GM19328 (cell line): ENCODE data around the gene SERTAD3.
"Not testable (repeated sequence)": the region's sequence is repeated elsewhere in the genome, so short reads cannot be mapped to it uniquely, and the experiment has no call there.

Experiments
- ATAC-seq: cut with Tn5 transposase; IDR thresholded peaks from one replicate; pipeline ENCODE4 v1.9.1; 2021; ENCODE audit warnings: mild to moderate bottlenecking, moderate library complexity; ENCODE audit not compliant: unreplicated experiment

SERTAD3 gene

DNA sequence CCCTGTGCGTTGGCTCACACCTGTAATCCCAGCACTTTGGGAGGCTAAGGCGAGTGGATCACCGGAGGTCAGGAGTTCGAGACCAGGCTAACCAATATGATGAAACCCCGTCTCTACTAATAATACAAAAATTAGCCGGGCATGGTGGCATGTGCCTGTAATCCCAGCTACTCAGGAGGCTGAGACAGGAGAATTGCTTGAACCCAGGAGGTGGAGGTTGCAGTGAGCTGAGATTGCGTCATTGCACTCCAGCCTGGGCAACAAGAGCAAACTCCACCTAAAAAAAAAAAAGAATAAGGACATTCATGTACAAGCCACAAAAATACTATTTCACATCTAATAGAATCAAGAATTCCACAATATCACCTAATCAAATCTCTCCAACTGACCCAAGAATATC is 15.9 kb downstream of the SERTAD3 start:
- ATAC-seq, result not testable (repeated sequence)

DNA sequence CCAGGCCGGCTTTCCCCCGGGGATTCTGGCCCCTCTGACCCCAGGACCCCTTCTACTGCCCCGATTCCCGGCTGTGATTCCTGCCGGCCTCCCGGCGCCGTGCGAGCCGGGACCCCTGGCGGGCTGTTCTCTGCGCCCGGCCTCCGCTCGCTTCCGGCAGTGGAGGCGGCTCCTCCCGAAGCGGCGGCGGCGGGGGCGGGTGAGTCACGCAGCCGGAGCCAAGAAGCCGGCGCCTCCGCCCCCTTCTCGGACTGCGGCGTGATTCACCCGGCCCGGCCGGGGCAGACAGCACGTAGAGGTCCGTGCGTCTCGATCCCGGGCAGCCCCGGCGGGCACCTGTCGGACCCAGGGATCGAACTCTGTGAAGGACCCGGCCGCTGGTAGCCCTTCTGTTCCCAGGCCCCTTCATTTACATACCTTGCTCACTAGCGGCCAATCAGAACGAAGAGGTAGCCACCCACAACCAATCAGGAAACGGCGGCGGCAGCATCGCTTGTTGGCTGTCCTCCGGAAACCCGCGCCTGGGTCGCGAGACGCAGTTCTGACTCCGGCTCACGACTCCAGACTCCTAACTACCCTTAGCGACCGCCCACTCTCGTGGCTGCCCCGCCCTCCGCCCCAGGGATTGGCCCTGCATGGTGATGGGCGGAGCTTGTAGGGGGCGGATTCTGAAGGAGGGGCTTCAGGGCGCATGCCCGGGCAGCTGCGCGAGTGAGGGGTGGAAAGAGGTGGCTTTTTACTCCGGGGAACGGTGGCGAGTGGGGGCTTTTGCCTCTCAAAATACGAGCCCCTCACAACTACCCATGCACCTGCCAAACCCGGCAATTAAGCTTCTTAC is 18.5 kb downstream of the SERTAD3 start, which contains the start of gene SERTAD1:
Gene SERTAD1 (minus strand): TSS at position 543 of the 838 bp plus-strand sequence. CDS start 2,446 bp downstream, outside the sequence.
- ATAC-seq, result peak; percentile 82

DNA sequence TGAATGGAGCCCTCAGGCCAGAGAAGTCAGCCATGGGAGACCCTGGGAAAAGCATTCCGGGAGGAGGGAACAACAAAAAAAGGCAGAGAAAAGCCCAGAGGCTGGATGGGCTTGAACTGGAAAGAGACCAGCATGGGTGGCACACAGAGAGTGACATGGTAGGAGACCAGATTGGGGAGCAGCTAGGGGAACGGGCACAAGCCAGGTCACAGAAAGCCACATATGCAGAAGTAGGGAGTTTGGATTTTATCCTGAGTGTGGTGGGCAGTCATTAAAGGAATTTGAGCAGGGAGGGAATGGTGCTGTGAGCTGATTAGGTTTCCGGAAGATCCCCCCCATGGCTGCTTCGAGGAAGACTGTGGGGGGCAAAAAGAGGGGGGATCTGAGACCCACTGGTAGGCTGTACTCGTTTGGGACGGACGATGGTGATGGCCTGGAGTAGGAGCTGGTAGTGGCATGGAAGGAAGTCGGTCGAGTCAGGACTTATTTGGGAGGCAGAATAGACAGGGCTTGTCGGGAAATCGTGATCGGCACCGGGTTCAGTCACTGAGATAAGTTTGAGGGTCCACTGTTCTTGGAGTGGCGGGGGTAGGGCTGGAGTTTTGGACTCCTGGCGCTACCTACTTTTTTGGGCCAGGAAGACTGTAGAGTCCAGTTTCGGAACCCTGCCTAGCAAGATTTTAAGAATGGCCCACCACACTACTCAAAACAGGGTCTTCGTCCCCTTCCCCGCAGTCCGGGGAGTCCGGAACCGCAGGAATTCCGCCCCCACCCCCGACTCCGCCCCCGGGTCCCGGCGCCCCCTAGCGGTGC is 19.3 kb downstream of the SERTAD3 start:
- no peak for ATAC-seq

DNA sequence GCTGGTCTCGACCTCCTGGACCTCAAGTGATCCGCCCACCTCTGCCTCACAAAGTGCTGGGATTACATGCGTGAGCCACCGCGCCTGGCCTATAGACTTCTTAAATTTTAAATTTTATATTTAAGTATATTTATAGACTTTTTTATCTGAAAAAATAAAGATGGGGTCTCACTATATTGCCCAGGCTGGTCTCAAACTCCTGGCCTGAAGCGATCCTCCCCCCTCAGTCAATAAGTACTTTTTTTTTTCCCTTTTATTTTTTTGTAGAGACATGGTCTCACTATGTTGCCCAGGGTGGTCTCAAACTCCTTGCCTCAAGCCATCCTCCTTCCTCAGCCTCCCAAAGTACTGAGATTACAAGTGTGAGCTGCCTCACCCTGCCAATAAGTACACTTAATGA is 20.2 kb downstream of the SERTAD3 start:
- no peak for ATAC-seq

DNA sequence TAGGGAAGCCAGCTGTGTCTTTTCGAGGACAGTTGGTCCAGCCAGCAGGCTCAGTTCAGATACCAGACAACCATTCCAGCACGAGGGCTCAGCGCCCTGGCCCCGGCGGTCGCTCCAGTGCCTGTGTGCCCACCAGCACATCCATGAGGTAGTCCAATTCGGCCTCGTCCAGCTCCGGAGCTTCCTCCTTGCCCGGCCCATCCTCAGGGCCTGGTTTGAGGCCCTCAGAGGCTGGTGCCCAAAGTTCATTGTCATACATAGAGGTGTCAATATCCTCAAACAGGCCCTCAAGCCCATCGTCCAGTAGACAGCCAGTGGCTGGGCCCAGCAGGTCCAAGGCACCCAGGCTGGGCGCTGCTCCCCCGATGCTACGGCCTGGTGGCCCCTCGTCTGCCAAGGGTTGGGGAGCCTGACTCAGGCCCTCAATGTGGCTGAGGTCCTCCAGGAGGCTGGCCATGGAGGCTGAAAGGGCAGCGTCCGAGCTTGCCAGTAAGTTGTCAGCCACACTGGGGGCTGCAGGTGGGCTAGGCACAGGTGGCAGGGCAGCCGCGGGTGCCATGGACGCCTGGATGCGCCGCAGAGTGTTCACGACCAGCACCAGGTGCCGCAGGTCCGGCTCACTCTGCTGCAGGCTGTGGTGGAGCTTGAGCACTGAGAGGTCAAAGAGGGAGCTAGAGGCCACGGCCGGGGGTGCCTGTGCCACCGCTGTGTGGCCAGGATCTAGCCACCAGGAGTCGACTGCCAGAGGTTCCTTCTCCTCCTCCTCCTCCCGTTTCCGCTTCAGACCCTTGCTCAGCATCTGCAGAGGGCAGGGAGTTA is 21.2 kb downstream of the SERTAD3 start:
- ATAC-seq, result no peak

DNA sequence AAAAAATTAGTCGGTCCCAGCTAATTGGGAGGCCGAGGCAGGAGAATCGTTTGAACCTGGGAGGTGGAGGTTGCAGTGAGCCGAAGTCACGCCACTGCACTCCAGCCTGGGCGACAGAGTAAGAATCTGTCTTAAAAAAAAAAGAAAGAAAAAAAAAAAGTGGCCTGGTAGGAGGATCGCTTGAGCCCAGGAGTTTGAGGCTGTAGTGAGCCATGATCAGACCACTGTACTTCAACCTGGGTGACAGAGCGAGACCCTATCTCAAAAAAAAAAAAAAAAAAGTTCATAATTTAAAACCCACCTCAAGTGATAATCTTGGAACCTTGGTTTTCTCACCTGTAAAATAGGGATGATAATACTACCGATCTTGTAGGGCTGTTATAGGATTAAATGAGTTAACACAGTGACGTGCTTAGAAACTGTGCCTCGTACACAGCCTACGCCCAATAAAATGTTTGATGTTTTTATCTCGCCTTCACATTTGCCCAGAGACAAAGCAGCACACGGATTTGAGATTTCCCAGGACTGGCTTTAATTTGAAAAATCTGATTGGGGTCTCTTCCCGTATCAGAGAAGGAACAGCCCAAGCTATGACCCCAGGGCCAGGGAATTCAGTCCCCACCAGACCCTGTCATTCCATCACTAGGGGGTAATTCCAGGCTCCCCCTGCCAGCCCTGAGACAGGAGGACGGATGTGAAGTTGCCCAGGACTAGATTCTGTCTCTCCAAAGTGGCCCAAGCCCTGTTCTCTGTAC is 22.0 kb downstream of the SERTAD3 start:
- no peak for ATAC-seq

DNA sequence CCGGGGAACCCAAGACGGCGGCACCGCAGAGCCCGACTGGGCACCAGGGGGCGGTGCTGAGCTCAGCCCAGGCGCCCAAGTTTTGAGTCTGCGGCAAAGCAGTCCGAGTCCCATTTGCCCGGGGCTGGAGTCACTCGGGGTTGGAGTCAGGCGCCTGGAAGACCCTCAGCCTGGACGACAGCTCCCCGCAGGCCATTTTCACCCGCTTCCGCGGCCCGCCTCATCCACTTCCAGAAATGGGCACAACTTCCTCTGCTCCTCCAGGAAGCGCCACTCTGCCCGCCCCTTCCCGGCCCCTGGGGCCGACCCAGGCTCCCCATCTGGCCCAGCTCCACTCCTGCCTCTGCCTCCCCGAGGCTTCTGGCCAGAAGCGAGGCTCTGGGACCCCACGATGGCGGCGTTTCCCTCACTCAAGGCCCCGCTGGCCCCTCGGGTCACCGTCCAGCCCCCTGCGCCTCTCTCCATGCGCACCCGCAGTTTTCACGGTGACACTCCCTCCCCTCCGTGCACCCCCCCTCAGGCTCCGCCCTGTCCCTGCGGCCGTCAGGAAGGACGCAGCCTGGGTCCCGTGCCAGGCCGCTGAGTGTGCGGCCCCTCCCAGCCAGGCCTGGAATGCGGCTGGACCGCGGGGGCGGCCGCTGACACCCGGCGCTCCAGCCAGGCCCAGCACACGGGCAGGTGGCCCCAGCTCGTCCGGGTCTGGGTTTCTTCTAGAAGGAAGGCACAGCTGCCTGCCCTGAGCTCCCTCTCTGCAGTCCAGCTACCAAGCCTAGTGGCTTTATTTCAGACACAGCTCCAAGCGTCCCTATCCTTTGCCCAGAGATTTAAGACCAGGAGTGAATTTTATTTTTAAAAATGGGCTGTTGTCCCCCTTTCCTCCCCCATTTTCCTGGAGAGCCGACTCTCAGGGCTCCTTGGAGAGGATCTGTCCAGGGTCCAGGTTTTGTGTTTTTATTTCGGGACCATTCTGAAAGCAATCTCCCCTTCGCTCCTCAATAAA is 23.1 kb downstream of the SERTAD3 start:
- ATAC-seq, result no peak

DNA sequence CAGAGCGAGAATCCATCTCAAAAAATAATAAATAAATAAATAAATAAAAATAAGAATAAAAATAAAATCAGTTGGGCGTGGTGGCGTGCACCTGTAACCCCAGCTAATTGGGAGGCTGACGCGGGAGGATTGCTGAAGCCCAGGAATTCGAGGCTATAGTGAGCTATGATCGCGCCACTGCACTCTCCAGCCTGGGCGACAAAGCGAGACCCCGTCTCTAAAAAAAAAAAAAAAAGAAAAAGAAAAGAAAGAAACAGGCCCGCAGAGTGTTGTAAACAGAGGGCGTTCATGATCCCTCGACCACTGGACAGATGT is 23.7 kb downstream of the SERTAD3 start:
- ATAC-seq, result no peak

DNA sequence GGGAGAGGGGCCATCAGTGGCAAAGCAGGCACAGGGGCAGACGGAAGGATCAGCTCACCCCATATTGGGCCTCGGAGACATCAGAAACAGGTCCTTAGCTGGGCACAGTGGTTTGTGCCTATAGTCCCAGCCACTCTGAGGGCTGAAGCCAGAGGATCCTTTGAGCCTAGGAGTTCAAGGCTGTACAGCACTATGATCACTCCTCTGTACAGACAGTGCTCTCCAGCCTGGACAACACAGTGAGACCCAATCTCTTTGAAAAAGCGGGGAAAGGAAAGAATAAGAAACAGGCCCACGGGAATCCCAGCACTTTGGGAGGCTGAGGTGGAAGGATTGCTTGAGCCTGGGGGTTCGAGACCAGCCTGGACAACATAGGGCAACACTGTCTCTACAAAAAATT is 24.4 kb downstream of the SERTAD3 start:
- no peak for ATAC-seq

DNA sequence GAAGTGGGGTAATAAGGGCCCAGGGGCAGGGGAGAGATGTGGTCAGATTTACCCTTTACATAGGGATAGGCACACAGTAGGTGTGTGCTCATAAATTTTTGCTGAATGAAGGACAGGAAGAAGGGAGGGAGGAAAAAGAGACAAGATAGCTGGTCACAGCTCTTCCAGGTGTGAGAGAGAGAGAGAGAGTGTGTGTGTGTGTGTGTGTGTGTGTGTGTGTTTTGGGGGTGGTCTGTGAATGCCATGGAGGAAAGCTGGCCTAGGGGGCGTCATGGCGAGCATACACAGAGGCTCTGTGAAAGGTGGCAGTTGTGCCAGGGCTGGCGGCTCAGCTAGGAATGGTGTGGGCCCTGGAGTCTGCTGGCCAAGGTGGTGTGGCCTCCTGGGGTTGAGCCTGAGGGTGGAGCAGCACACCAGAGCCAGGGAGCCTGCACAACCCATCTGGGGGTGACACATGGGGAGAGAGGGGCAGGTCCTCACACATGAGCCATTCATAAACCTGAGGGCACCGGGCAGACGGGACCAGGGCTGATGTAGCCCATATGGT is 25.0 kb downstream of the SERTAD3 start:
- ATAC-seq, result no peak

DNA sequence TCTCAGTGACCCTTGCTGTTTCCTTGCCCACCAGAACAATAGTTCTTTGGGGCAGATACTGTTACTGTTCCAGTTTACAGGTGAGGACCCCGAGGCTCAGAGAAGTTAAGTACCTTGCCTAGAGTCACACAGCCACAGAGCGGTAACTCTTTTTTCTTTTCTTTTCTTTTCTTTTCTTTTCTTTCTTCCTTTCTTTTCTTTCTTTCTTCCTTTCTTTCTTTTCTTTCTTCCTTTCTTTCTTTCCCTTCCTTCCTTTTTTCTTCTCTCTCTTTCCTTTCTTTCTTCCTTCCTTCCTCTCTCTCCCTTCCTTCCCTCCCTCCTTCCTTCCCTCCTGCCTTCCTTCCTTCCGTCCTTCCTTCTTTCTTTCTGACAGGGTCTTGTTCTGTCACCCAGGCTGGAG is 26.1 kb downstream of the SERTAD3 start:
- no peak for ATAC-seq

DNA sequence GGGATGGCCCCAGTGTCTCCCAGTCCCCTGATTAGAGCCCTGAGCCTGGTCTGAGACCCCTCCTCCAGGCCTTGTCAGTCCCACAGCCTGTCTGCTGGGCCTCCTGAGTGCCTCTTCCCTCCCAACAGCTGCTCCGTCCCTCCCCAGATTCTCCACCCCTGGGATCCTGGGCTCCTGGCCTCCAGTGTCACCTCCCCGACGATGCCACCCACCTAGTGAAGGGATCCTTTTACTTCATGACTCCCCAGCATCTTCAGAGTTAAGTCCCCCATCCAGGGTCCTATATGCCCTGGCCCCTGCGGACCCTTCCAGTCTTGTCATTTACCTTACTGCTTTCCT is 26.5 kb downstream of the SERTAD3 start:
- ATAC-seq, result no peak

DNA sequence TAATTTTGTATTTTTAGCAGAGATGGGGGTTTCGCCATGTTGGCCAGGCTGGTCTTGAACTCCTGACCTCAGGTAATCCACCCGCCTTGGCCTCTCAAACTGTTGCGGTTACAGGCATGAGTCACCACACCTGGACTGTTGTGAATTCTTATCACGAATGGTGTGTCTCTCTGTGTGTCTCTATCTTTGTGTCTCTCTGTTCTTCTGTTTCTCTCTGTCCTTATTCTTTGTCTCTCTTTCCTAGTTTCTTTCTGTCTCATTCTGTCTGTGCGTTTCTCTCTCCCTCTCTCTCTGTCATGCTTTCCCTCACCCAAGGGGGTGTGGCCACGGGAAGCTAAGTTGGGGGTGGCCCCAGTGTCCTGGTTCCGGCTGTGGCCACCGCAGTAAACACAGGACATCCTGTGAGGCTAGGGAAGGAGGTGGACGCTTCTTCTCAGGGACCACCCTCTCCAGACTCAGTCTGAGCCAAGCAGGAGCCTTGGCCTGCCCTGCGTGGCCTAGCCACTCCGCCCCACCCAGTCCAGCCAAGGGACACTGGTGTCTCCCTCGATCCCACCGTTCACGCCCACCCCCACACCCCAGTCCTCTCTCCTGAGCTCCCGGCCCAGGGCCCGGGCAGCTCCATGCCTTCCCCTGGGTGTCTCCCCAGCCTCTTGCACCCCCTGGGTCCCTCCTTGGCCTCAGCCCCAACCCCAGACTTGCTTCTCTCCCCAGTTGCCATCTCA is 27.1 kb downstream of the SERTAD3 start:
- ATAC-seq, result no peak

DNA sequence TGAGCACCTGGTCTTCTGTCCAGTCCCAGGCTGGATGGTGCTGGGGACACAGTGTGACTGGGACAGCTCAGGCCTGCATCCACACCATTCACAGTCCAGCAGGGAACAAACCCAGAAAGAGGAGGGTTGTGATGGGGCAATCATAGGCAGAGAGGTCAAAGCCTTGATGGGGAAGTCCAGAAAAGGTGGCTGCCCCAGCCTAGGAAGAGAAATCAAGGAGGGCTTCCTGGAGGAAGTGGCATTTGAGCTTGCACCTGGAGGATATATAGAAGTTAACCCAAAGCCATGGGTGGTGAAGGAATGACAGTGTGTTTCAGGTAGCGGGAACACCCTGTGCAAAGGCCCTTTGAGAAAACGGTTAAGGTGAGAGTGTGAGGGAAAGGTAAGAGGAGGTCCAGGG is 28.4 kb downstream of the SERTAD3 start:
- no peak for ATAC-seq

DNA sequence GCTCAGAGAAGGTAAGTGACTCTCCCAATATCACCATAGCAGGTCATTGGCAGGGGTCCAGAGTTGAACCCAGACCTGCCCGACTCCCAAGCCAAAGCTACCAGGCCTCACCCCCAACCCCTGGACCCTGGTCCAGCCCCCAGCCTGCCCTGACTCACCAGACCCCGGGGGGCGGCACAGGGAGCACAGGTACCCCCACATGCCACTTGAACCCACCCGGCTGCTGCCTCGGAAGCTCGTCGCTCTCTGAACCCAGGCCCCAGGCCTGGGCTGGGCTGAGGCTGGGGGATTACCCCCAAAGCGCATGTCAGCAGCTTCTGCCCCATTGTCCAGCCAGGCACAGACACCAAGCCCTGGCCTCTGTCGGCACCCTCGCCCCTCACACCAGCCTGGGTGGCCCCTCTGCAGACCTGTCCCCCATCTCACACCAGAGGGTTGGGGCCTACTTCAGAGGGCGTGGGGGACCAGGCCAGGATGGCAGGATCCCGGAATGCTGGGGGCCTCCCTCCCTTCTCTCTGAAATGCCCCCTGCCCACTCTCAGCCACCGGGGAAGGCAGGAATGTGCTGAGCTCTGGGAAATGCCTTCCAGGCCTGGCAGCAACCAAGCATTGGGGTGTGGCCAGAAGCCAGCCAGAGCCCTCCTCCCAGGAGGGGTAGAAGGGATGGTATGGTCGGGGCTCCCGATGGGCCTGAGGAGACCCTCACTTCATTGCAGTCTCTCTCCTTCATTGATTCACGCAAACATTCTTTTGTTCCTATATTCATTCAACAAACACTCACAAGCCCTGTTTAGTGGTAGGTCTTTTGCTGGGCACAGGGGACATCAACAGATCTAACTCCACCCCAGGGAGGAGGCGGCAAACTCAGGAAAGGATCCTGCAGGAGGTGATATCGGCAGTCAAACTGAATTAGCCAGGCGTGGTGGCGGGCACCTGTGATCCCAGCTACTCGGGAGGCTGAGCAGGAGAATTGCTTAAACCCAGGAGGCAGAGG is 29.3 kb downstream of the SERTAD3 start:
- no peak for ATAC-seq

DNA sequence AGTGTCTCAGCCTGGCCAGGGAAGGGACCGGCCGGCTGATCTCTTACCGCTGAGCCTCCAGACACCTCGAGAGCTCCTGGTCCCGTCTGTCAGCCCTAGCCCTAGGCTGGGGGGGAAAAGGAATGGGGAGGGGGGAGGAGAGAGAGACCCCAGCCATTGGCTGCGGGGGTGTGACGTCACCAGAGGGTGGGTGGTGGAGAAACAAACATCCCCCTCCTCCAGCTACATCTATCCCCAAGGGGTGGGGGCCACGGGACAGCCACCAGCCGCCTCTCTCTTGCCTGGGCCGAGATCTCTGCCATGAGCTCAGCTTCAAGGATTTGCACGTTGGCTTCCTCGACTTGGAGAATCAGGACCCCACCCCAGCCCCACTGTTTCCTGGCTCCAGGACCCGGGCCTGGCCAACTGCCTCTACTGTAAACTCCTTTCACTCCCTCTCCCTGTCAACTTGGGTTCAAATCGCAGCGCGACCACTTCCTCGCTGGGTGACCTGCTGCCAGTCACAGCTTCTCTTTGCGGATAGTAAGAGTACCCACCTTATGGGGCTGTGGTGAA is 30.8 kb downstream of the SERTAD3 start, which contains the start of gene PRX:
Gene PRX (minus strand): TSS at position 88 of the 555 bp plus-strand sequence. CDS start 5,446 bp downstream, outside the sequence.
- ATAC-seq, result no peak

DNA sequence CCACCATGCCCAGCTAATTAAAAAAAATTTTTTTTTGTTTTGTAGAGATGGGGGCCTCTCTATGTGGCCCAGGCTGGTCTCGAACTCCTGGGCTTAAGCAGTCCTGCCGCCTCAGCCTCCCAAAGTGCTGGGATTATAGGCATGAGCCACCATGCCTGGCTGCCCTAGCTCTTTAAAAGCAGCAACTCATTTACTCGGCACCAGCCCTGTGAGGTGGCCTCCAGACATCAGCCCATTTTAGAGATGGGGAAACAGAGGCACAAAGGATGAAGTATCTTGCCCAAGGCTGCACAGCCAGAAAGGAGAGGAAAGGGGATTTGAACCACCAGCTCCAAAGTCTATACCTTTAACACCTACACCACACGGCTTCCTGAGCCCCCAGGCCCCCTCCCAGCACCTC is 31.3 kb downstream of the SERTAD3 start:
- no peak for ATAC-seq
